Keratinocyte (primary cell): ENCODE results near the gene MIA2. TPM values are rescaled to one million over a fixed set of nuclear protein-coding genes. Genes with fewer than 3 reads are reported as not detected.

ENCODE experiments used
- DNase-seq: peaks from one replicate; pipeline ENCODE4 v3.0.0-alpha.2; 2011; ENCODE audit warnings: low read depth, missing footprints, low spot score
- FAIRE-seq: peaks from 2 replicates; lab custom pipeline; 2011; peaks lifted over from hg19 to GRCh38; lab: Jason Lieb, UNC
- H2AFZ ChIP-seq: 2 replicates; pipeline ENCODE4 v1.6.0; 2012; ENCODE audit warnings: low read length, control low read depth, inconsistent platforms; ENCODE audit not compliant: control insufficient read depth
- H3K27ac ChIP-seq: 2 replicates; pipeline ENCODE4 v1.5.1; 2011; ENCODE audit warnings: low read length; ENCODE audit not compliant: control insufficient read depth, insufficient read depth
- H3K27me3 ChIP-seq: 3 replicates; pipeline ENCODE4 v1.6.0; 2011; ENCODE audit warnings: low read length; ENCODE audit not compliant: control insufficient read depth, insufficient read depth; ENCODE audit errors: extremely low read depth
- H3K36me3 ChIP-seq, 2 experiments: 2 replicates in 1 of 2; 3 replicates in 1 of 2; pipeline ENCODE4 v1.5.1; 2011; ENCODE audit warnings: low read length in 2 of 2, mild to moderate bottlenecking in 1 of 2; ENCODE audit not compliant: control insufficient read depth in 2 of 2, insufficient read depth in 2 of 2; ENCODE audit errors: extremely low read depth in 1 of 2
- H3K4me1 ChIP-seq: 3 replicates; pipeline ENCODE4 v1.5.1; 2011; ENCODE audit warnings: low read length; ENCODE audit not compliant: control insufficient read depth, insufficient read depth; ENCODE audit errors: extremely low read depth
- H3K4me2 ChIP-seq: 3 replicates; pipeline ENCODE4 v1.6.0; 2011; ENCODE audit warnings: low read depth, low read length; ENCODE audit not compliant: control insufficient read depth, insufficient read depth; ENCODE audit errors: extremely low read depth
- H3K4me3 ChIP-seq, 3 experiments: fragments of 200-600 bp in 1 of 3; sonication (generic) in 1 of 3; 2 replicates in 2 of 3; 3 replicates in 1 of 3; pipeline ENCODE4 v1.5.1; 2011 to 2016; ENCODE audit warnings: low read length in 3 of 3, mild to moderate bottlenecking in 3 of 3, control low read depth in 2 of 3, inconsistent platforms in 1 of 3, low read depth in 1 of 3, mixed read lengths in 1 of 3, mixed run types in 1 of 3, moderate library complexity in 1 of 3; ENCODE audit not compliant: control insufficient read depth in 2 of 3, insufficient read depth in 2 of 3; ENCODE audit errors: extremely low read depth in 1 of 3
- H3K79me2 ChIP-seq: 2 replicates; pipeline ENCODE4 v1.6.0; 2012; ENCODE audit warnings: low read length; ENCODE audit not compliant: control insufficient read depth, insufficient read depth
- H3K9ac ChIP-seq: 3 replicates; pipeline ENCODE4 v1.6.0; 2011; ENCODE audit warnings: low read length; ENCODE audit not compliant: control insufficient read depth, insufficient read depth; ENCODE audit errors: extremely low read depth
- H3K9me1 ChIP-seq: 3 replicates; pipeline ENCODE4 v1.6.0; 2011; ENCODE audit warnings: low read length; ENCODE audit not compliant: control insufficient read depth, insufficient read depth; ENCODE audit errors: extremely low read depth
- H3K9me3 ChIP-seq: 2 replicates; pipeline ENCODE4 v1.5.1; 2012; ENCODE audit warnings: low read depth, low read length; ENCODE audit not compliant: control insufficient read depth
- H4K20me1 ChIP-seq: 3 replicates; pipeline ENCODE4 v1.6.0; 2011; ENCODE audit warnings: low read length; ENCODE audit not compliant: control insufficient read depth, insufficient read depth; ENCODE audit errors: extremely low read depth
- EZH2 ChIP-seq: IDR thresholded peaks from one replicate; pipeline ENCODE4 v1.6.1; 2012; ENCODE audit warnings: inconsistent platforms, mild to moderate bottlenecking, low read length, moderate library complexity
- dilution Hi-C: fragments of 300-500 bp; cut with MboI; formaldehyde crosslinking; loops from one replicate; pipeline ENCODE4 v1.7.0; 2020; ENCODE audit warnings: low sequenced_read_pairs; ENCODE audit not compliant: extremely low pct_ligation_motif_present
- polyA plus RNA-seq, 5 experiments: library from polyadenylated mRNA; depleted of rRNA in 3 of 5; stranded (reverse) in 3 of 5; stranded (forward) in 1 of 5; unstranded in 1 of 5; fragments of >200 nt; gene quantifications; 1 replicate in 1 of 5; 2 replicates in 3 of 5; 3 replicates in 1 of 5; pipeline versions ENCODE4 v1.2.1 to v1.2.3, GENCODE V29; 2011 to 2012; ENCODE audit warnings: missing spikeins in 2 of 5, low read depth in 1 of 5, low replicate concordance in 1 of 5
- TF ChIP-seq, protein P1 (sequence below), 3 experiments: IDR thresholded peaks in 1 of 3; conservative IDR thresholded peaks in 1 of 3; optimal IDR thresholded peaks in 1 of 3; 2 replicates in 2 of 3; 3 replicates in 1 of 3; pipeline versions ENCODE3 to v1.5.1; 2011; ENCODE audit warnings: low read length in 3 of 3, mild to moderate bottlenecking in 3 of 3, moderate library complexity in 2 of 3, control low read depth in 1 of 3, inconsistent platforms in 1 of 3; ENCODE audit not compliant: insufficient read depth in 2 of 3; ENCODE audit errors: extremely low read depth in 1 of 3

MIA2 gene
- polyA plus RNA-seq, 1 donor (not counting 4 experiments of a cell fraction or from before 2014, with no cell fraction given), result 21.9 TPM

GRCh38 chr14:39364509-39364908 is 130.8 kb downstream of the MIA2 start:
- Histone ChIP-seq H3K4me1 (no peaks in the 10 kb centered on the region), H3K9me3 (no peaks in the 10 kb centered on the region), H3K27me3 (no peaks in the 10 kb centered on the region), H3K79me2 (no peaks in the 10 kb centered on the region), H3K9ac (no peak overlapping the region), H4K20me1 (no peaks in the 10 kb centered on the region), H3K4me2 (no peak overlapping the region), H3K36me3 (peaks cover 0 to 3% of the 10 kb centered on the region in 2 experiments), H3K9me1 (no peaks in the 10 kb centered on the region), H3K27ac (no peak overlapping the region), H3K4me3 (no peak overlapping the region), H2AFZ (no peak overlapping the region)
- dilution Hi-C loops, result no loop called here
- DNase-seq (no peak), FAIRE-seq (no peak)
- TF ChIP-seq, protein P1, sequence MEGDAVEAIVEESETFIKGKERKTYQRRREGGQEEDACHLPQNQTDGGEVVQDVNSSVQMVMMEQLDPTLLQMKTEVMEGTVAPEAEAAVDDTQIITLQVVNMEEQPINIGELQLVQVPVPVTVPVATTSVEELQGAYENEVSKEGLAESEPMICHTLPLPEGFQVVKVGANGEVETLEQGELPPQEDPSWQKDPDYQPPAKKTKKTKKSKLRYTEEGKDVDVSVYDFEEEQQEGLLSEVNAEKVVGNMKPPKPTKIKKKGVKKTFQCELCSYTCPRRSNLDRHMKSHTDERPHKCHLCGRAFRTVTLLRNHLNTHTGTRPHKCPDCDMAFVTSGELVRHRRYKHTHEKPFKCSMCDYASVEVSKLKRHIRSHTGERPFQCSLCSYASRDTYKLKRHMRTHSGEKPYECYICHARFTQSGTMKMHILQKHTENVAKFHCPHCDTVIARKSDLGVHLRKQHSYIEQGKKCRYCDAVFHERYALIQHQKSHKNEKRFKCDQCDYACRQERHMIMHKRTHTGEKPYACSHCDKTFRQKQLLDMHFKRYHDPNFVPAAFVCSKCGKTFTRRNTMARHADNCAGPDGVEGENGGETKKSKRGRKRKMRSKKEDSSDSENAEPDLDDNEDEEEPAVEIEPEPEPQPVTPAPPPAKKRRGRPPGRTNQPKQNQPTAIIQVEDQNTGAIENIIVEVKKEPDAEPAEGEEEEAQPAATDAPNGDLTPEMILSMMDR (optimal IDR thresholded peaks at IDR 0.05 in 1 of 3, IDR thresholded peaks at IDR 0.05 in 1 of 3, conservative IDR thresholded peaks at IDR 0.05 in 1 of 3; ENCODE audit: extremely low read depth in 1 of 3, insufficient read depth in 2 of 3, low read length in 3 of 3), result no peak
- TF ChIP-seq EZH2, result no peak

DNA sequence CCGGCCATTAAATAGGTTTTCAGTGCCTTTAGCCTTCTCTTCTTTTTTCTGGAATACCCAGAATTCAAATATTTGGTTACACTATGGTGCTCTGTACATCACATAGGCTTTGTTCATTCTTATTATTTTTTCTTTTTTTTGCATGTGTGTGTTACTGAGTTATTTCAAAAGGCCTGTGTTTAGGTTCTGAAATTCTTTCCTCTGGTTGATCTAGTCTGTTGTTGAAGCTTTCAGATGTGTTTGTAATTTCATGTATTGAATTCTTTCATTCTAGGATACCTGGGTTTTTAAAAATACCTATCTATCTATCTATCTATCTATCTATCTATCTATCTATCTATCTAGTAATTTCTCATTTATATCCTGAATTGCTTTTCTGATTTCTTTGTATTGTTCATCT is 131.6 kb downstream of the MIA2 start:
- Histone ChIP-seq H4K20me1 (no peaks in the 10 kb centered on the region), H3K36me3 (peaks cover 0 to 3% of the 10 kb centered on the region in 2 experiments), H3K79me2 (no peaks in the 10 kb centered on the region), H3K4me3 (no peak overlapping the region), H3K4me2 (no peak overlapping the region), H3K9me3 (no peaks in the 10 kb centered on the region), H3K4me1 (no peaks in the 10 kb centered on the region), H3K9me1 (no peaks in the 10 kb centered on the region), H3K27ac (no peak overlapping the region), H3K9ac (no peak overlapping the region), H3K27me3 (no peaks in the 10 kb centered on the region), H2AFZ (no peak overlapping the region)
- dilution Hi-C loops, result no loop called here
- no peak for TF ChIP-seq EZH2
- TF ChIP-seq, protein P1 (optimal IDR thresholded peaks at IDR 0.05 in 1 of 3, IDR thresholded peaks at IDR 0.05 in 1 of 3, conservative IDR thresholded peaks at IDR 0.05 in 1 of 3; ENCODE audit: extremely low read depth in 1 of 3, insufficient read depth in 2 of 3, low read length in 3 of 3), result no peak
- DNase-seq, result no peak
- FAIRE-seq, result no peak
